ENCODE results near the gene EGF. TPM values are rescaled to one million over a fixed set of nuclear protein-coding genes. Genes with fewer than 3 reads are reported as not detected.
"Not testable (repeated sequence)": the region's sequence is repeated elsewhere in the genome, so short reads cannot be mapped to it uniquely, and the experiment has no call there.

Gene EGF
- total and polyA plus RNA-seq, 11 donors: 1.3 to 15.0 (median 8.8) TPM

DNA sequence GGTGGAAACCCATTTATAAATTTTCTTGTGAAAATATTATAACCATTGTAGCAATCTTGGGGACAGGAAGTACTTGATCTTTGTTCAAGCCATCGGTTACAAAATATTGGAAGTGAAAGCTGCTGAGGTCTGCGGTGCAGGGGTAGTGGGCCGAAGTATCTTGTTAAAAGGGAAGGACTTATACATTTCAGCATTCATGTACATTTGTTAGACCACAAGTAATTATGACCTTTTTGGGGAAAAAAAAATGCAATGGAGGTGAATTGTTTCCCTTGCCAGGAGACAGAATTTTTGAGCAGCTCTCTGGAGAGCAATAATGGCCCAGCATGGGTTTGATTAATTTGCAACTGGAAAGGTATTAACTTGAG lies 121.3 kb downstream of the EGF start:
- Histone ChIP-seq H3K9me3 (no peaks in the 10 kb centered on the region), H3K36me3 (no peaks in the 10 kb centered on the region), H3K27ac (no peak overlapping the region), H3K27me3 (peaks cover 0 to 60% (median 0%) of the 10 kb centered on the region in 9 donors), H3K4me3 (no peak overlapping the region), H3K4me1 (peaks cover 0 to 11% (median 0%) of the 10 kb centered on the region in 12 donors)
- 68 to 87% (median 81%) methylated on average over 3 of the region's 3 CpGs for WGBS, 4 donors
- intact Hi-C loops (cut with DNase I): no loop called here
- no peak for TF ChIP-seq POLR2A (IDR thresholded peaks at IDR 0.05)
- TF ChIP-seq, protein P1, sequence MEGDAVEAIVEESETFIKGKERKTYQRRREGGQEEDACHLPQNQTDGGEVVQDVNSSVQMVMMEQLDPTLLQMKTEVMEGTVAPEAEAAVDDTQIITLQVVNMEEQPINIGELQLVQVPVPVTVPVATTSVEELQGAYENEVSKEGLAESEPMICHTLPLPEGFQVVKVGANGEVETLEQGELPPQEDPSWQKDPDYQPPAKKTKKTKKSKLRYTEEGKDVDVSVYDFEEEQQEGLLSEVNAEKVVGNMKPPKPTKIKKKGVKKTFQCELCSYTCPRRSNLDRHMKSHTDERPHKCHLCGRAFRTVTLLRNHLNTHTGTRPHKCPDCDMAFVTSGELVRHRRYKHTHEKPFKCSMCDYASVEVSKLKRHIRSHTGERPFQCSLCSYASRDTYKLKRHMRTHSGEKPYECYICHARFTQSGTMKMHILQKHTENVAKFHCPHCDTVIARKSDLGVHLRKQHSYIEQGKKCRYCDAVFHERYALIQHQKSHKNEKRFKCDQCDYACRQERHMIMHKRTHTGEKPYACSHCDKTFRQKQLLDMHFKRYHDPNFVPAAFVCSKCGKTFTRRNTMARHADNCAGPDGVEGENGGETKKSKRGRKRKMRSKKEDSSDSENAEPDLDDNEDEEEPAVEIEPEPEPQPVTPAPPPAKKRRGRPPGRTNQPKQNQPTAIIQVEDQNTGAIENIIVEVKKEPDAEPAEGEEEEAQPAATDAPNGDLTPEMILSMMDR (IDR thresholded peaks at IDR 0.05): no peak
- peak in 1 of 4 donors; percentile 48 for ATAC-seq
- DNase-seq: no peak

DNA sequence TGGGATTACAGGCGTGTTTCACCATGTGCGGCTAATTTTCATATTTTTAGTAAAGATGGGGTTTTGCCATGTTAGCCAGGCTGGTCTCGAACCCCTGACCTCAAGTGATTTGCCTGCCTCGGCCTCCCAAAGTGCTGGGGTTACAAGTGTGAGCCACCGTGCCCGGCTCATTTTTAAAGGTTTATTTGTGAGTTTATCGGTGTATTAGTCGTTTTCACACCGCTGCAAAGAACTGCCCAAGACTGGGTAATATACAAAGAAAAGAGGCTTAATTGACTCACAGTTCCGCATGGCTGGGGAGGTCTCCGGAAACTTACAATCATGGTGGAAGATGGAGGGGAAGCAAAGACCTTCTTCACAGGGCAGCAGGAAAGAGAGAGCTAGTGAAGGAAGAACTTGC lies 126.5 kb downstream of the EGF start:
- H3K4me3 ChIP-seq; H3K4me1 ChIP-seq; intact Hi-C loops (cut with DNase I); H3K9me3 ChIP-seq; ATAC-seq; DNase-seq; H3K27ac ChIP-seq; H3K36me3 ChIP-seq: not testable (repeated sequence)
- H3K27me3 ChIP-seq: peaks cover 0 to 69% (median 1%) of the 10 kb centered on the region in 9 donors
- WGBS, 4 donors: 91 to 94% (median 94%) methylated on average over 11 of the region's 11 CpGs

DNA sequence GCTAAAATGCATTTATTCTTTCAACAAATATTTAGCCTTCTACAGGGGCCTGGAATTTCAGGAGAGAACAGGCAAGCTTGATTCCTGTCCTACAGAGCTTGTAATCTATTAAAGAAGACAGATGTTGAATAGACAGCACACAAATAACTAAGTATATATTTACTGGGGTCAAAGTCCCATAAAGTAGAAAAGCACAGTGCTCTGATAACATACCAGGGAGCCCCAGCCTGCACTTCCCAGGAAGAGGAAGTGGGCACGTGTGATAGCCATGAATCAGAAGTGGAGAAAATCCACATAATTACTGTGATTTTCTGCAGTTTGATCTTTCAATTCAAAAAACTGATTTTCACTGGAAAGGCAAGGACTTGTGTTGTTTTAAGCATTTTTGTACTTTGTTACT lies 129.1 kb downstream of the EGF start:
- H3K27me3 ChIP-seq: peaks cover 0 to 52% (median 3%) of the 10 kb centered on the region in 9 donors
- no peaks in the 10 kb centered on the region for H3K9me3 ChIP-seq
- intact Hi-C loops (cut with DNase I): no loop called here
- H3K27ac ChIP-seq: no peak overlapping the region
- H3K36me3 ChIP-seq: no peaks in the 10 kb centered on the region
- ATAC-seq (no peak), DNase-seq (no peak)
- no peaks in the 10 kb centered on the region for H3K4me1 ChIP-seq
- WGBS, 4 donors: 56 to 60% (median 57%) methylated on average over 1 of the region's 1 CpG
- no peak for TF ChIP-seq POLR2A (IDR thresholded peaks at IDR 0.05)
- TF ChIP-seq, protein P1 (IDR thresholded peaks at IDR 0.05): no peak
- H3K4me3 ChIP-seq: no peak overlapping the region

DNA sequence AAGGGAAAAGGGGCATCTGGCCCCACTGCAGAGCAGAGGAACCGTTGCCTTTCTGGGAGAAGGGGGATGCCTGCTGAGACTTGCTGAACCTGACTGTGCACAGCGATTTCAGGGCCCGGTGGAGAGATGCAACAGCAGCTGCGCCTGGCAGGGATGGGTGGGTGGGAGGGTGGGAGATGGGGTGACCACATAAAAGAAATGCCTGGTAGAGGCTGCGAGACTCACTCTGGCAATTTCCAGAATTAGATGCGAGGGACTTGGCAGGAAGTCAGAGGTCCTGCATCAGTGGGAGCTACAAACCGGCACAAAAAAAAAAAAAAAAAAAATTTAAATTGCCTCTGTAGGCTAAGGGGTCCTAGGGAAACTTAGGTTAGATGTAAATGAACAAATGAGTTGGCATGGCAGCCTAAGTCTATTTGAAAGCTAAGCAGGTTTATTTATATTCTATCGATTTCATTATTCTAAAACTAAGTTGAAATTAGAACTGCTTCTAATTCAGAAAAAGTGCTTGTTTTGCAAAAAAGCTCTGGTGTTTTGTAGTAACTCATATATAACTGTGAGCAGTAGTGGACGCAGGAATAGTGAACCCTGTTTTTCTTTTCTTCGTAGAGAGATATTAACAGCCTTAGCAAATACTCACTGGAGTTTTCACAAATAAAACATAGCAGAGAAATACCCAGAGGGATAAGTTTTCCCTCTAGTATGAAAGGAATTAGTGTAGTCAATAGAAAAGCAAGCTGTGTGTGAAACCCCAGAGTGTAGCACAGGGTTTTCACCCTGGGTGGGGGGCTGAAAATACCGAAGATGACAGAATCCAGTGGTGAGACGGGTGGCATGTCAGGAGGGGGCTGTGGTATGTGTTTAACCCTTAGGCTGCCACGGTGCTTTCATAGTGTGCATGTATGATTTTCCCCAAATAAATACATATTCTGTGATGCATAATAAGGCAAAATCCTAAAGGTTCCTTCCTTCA lies 130.1 kb downstream of the EGF start:
- Histone ChIP-seq H3K36me3 (no peaks in the 10 kb centered on the region), H3K27ac (no peak overlapping the region), H3K4me3 (no peak overlapping the region), H3K27me3 (peaks cover 0 to 41% (median 0%) of the 10 kb centered on the region in 9 donors), H3K9me3 (no peaks in the 10 kb centered on the region), H3K4me1 (no peaks in the 10 kb centered on the region)
- DNase-seq: no peak
- WGBS, 4 donors: 28 to 41% (median 34%) methylated on average over 13 of the region's 13 CpGs
- TF ChIP-seq POLR2A (IDR thresholded peaks at IDR 0.05): no peak
- TF ChIP-seq, protein P1 (IDR thresholded peaks at IDR 0.05): no peak
- ATAC-seq: no peak
- intact Hi-C loops (cut with DNase I): no loop called here

All from heart left ventricle (tissue), 16 donors.